B cell (primary cell): ENCODE data around the gene CYP2D6. TPM values are rescaled to one million over a fixed set of nuclear protein-coding genes. Genes with fewer than 3 reads are reported as not detected.
"Not testable (repeated sequence)": the region's sequence is repeated elsewhere in the genome, so short reads cannot be mapped to it uniquely, and the experiment has no call there.

Experiments used
- ATAC-seq: fragments of 200-7000 bp; cut with Tn5 transposase; one replicate; pipeline ENCODE4 v1.10.0; 2021; ENCODE audit warnings: low read depth, mild to moderate bottlenecking, moderate number of reproducible peaks, moderate library complexity
- CTCF ChIA-PET: fragments of 350-600 bp; sonication (Branson Sonifier 250); formaldehyde crosslinking; loops from one replicate; lab custom pipeline; 2021; ENCODE audit warnings: antibody characterized with exemption, inconsistent platforms; lab: Charles Lee
- POLR2A ChIA-PET: fragments of 350-600 bp; sonication (Branson Sonifier 250); formaldehyde crosslinking; loops from one replicate; lab custom pipeline; 2021; ENCODE audit warnings: antibody characterized with exemption; lab: Charles Lee
- DNase-seq: peaks from one replicate; pipeline ENCODE4 v3.0.0; 2013
- H2AFZ ChIP-seq: 2 replicates; pipeline ENCODE4 v1.6.1; 2012; ENCODE audit warnings: mild to moderate bottlenecking, low read depth, low read length; ENCODE audit not compliant: insufficient read depth, poor library complexity, severe bottlenecking
- H3K27ac ChIP-seq, 2 donors: 1 replicate in 1 of 2; 2 replicates in 1 of 2; pipeline ENCODE4 v1.5.1; 2012 to 2013; ENCODE audit warnings: low read length in 2 of 2, mild to moderate bottlenecking in 2 of 2, moderate library complexity in 1 of 2
- H3K27me3 ChIP-seq, 4 experiments: fragments of 200-600 bp in 1 of 4; sonication (generic) in 1 of 4; replicated peaks in 1 of 4; 1 replicate in 2 of 4; 2 replicates in 2 of 4; pipeline versions ENCODE4 v1.6.1 to v1.7.0; 2013 to 2016; ENCODE audit warnings: low read length in 3 of 4, mild to moderate bottlenecking in 2 of 4, mixed read lengths in 1 of 4, moderate library complexity in 1 of 4; ENCODE audit not compliant: insufficient read depth in 4 of 4, control insufficient read depth in 3 of 4; ENCODE audit errors: control extremely low read depth in 1 of 4
- H3K36me3 ChIP-seq, 2 experiments: replicated peaks in 1 of 2; 1 replicate in 1 of 2; 2 replicates in 1 of 2; pipeline versions ENCODE4 v1.6.1 to v1.7.1; 2013; ENCODE audit warnings: low read length in 1 of 2; ENCODE audit not compliant: insufficient read depth in 2 of 2, control insufficient read depth in 1 of 2; ENCODE audit errors: control extremely low read depth in 1 of 2, extremely low read depth in 1 of 2
- H3K4me1 ChIP-seq, 2 donors: fragments of 200-600 bp in 1 of 2; sonication (generic) in 1 of 2; 1 replicate in 1 of 2; 2 replicates in 1 of 2; pipeline versions ENCODE4 v1.5.1 to v1.6.1; 2013 to 2017; ENCODE audit warnings: low read length in 2 of 2; ENCODE audit not compliant: control insufficient read depth in 2 of 2, insufficient read depth in 2 of 2
- H3K4me2 ChIP-seq: replicated peaks from 2 replicates; pipeline ENCODE3; 2012; ENCODE audit warnings: mild to moderate bottlenecking, low read depth, low read length; ENCODE audit not compliant: poor library complexity, severe bottlenecking
- H3K4me3 ChIP-seq, 5 experiments: fragments of 200-600 bp in 1 of 5; sonication (generic) in 1 of 5; 1 replicate in 3 of 5; 2 replicates in 2 of 5; pipeline versions ENCODE4 v1.5.1 to v1.7.0; 2011 to 2016; ENCODE audit warnings: low read length in 4 of 5, mild to moderate bottlenecking in 4 of 5, low read depth in 2 of 5, control low read depth in 1 of 5, moderate library complexity in 1 of 5; ENCODE audit not compliant: insufficient read depth in 1 of 5; ENCODE audit errors: control extremely low read depth in 1 of 5, extremely low read depth in 1 of 5
- H3K79me2 ChIP-seq: fragments of 200-600 bp; sonication (generic); one replicate; pipeline ENCODE4 v1.6.0; 2016; ENCODE audit warnings: low read length; ENCODE audit not compliant: control insufficient read depth, insufficient read depth
- H3K9ac ChIP-seq: fragments of 200-600 bp; sonication (generic); 2 replicates; pipeline ENCODE4 v1.6.1; 2017; ENCODE audit warnings: mild to moderate bottlenecking, low read length, moderate library complexity
- H3K9me3 ChIP-seq, 3 donors: one replicate each; pipeline versions ENCODE4 v1.6.1 to v1.7.1; 2013; ENCODE audit warnings: low read length in 2 of 3; ENCODE audit not compliant: control insufficient read depth in 2 of 3, insufficient read depth in 1 of 3; ENCODE audit errors: control extremely low read depth in 1 of 3
- H4K20me1 ChIP-seq: 2 replicates; pipeline ENCODE4 v1.6.0; 2012; ENCODE audit warnings: mild to moderate bottlenecking, low read length; ENCODE audit not compliant: insufficient read depth, control insufficient read depth, poor library complexity, severe bottlenecking
- H3K27ac Mint-ChIP-seq: one replicate; pipeline ENCODE4 v1.8.0; 2021; ENCODE audit warnings: mixed read lengths
- H3K27me3 Mint-ChIP-seq: one replicate; pipeline ENCODE4 v1.8.0; 2021; ENCODE audit warnings: mixed read lengths
- H3K4me1 Mint-ChIP-seq: one replicate; pipeline ENCODE4 v1.8.0; 2021; ENCODE audit warnings: mixed read lengths
- H3K4me3 Mint-ChIP-seq: one replicate; pipeline ENCODE4 v1.8.0; 2021; ENCODE audit warnings: mixed read lengths
- H3K9me3 Mint-ChIP-seq: one replicate; pipeline ENCODE4 v1.8.0; 2022; ENCODE audit warnings: mixed read lengths; ENCODE audit not compliant: insufficient read depth
- CTCF ChIP-seq: fragments of 200-600 bp; IDR thresholded peaks from one replicate; pipeline ENCODE4 v1.8.0; 2022; ENCODE audit warnings: antibody characterized with exemption, mild to moderate bottlenecking
- EZH2 ChIP-seq: IDR thresholded peaks from 2 replicates; pipeline ENCODE4 v1.6.1; 2012; ENCODE audit warnings: borderline replicate concordance, low read depth, mild to moderate bottlenecking, moderate library complexity, low read length; ENCODE audit not compliant: insufficient read depth, poor library complexity, severe bottlenecking
- WGBS: methylation state at CpG from one replicate; pipeline ENCODE4 v1.1.5; 2013; ENCODE audit warnings: missing lambda C conversion rate; ENCODE audit not compliant: insufficient coverage; 5-methylcytosine and 5-hydroxymethylcytosine counted together
- intact Hi-C: fragments of 100-400 bp; cut with micrococcal nuclease; formaldehyde crosslinking; loops from one replicate; pipeline ENCODE4 v1.10.0; 2022
- polyA plus RNA-seq: library from polyadenylated mRNA; depleted of rRNA; stranded (reverse); fragments of >200 nt; gene quantifications from 2 replicates; pipeline ENCODE4 v1.2.3, GENCODE V29; 2012
- total RNA-seq, 2 donors: library from RNA; stranded (reverse); fragments of 120-200 nt in 1 of 2; gene quantifications; 1 replicate in 1 of 2; 2 replicates in 1 of 2; pipeline versions ENCODE4 v1.2.3 to v1.2.4, GENCODE V29; 2013 to 2022

The CYP2D6 gene
- total and polyA plus RNA-seq, 2 donors (not counting 1 experiment from before 2014, with no cell fraction given) = 3.1 to 3.9 TPM

- H3K27ac ChIP-seq, H3K4me1 ChIP-seq, H4K20me1 ChIP-seq, H3K4me2 ChIP-seq, H3K79me2 ChIP-seq, H3K4me3 Mint-ChIP-seq, H2AFZ ChIP-seq, intact Hi-C loops, H3K9me3 Mint-ChIP-seq, H3K4me3 ChIP-seq, H3K4me1 Mint-ChIP-seq, H3K9ac ChIP-seq, POLR2A ChIA-PET, H3K27me3 Mint-ChIP-seq, ATAC-seq, DNase-seq, H3K36me3 ChIP-seq, H3K27me3 ChIP-seq, CTCF ChIA-PET, H3K9me3 ChIP-seq, H3K27ac Mint-ChIP-seq: not testable (repeated sequence)
- 86% methylated on average over 10 of the region's 13 CpGs for whole genome bisulfite sequencing
Measured at GRCh38 chr22:42128007-42128406, 2.6 kb downstream of the CYP2D6 start.

- Mint-ChIP-seq H3K27me3 (no peaks in the 10 kb centered on the region), H3K9me3 (no peaks in the 10 kb centered on the region), H3K4me3 (no peak overlapping the region), H3K4me1 (no peaks in the 10 kb centered on the region), H3K27ac (no peak overlapping the region)
- intact Hi-C loops = no loop called here
- Histone ChIP-seq H3K4me1 (no peaks in the 10 kb centered on the region), H3K27ac (no peak overlapping the region), H2AFZ (no peak overlapping the region), H3K36me3 (no peaks in the 10 kb centered on the region), H4K20me1 (no peaks in the 10 kb centered on the region), H3K9me3 (no peaks in the 10 kb centered on the region), H3K79me2 (no peaks in the 10 kb centered on the region), H3K4me3 (no peak overlapping the region), H3K4me2 (no peak overlapping the region), H3K9ac (no peak overlapping the region), H3K27me3 (no peaks in the 10 kb centered on the region)
- ATAC-seq (no peak), DNase-seq (no peak)
- no peak for TF ChIP-seq CTCF
- no peak for TF ChIP-seq EZH2
- 97% methylated on average over 16 of the region's 16 CpGs for WGBS
- CTCF ChIA-PET = no interaction called here
- POLR2A ChIA-PET = no interaction called here
Measured at GRCh38 chr22:42127606-42128005, 3.0 kb downstream of the CYP2D6 start.

GRCh38 chr22:42123529-42123928 lies 7.1 kb downstream of the CYP2D6 start:
- H3K27me3 ChIP-seq, POLR2A ChIA-PET, intact Hi-C loops, H3K79me2 ChIP-seq, DNase-seq, H3K4me3 ChIP-seq, CTCF ChIA-PET, H3K27ac ChIP-seq, H3K9me3 ChIP-seq, H3K4me3 Mint-ChIP-seq, H3K27me3 Mint-ChIP-seq, ATAC-seq, H3K36me3 ChIP-seq, H3K27ac Mint-ChIP-seq, H3K4me2 ChIP-seq, H3K9me3 Mint-ChIP-seq, H3K9ac ChIP-seq, H4K20me1 ChIP-seq, H2AFZ ChIP-seq: not testable (repeated sequence)
- peaks cover 20% of the 10 kb centered on the region for H3K4me1 Mint-ChIP-seq
- WGBS = no CpG with 5 or more reads among the region's 4 CpGs
- peaks cover 15 to 16% of the 10 kb centered on the region in 2 donors for H3K4me1 ChIP-seq
